SK-N-SH (cell line): Measurements from ENCODE around the gene GRK1. TPM values are rescaled to one million over a fixed set of nuclear protein-coding genes. Genes with fewer than 3 reads are reported as not detected.
A peak's percentile ranks its signal among the peaks of the same experiment; 100 is the strongest.

Experiments used
- CTCF ChIA-PET: fragments of 300-600, 350-600 bp; formaldehyde crosslinking; extraction: SDS; loops from one replicate; lab custom pipeline; 2021; lab: Yijun Ruan, JAX
- POLR2A ChIA-PET: fragments of 350-600 bp; sonication (Branson Sonifier 250); formaldehyde crosslinking; extraction: SDS; loops from one replicate; lab custom pipeline; 2020; ENCODE audit warnings: antibody characterized with exemption, inconsistent platforms; lab: Yijun Ruan, JAX
- DNase-seq: peaks from one replicate; pipeline ENCODE4 v3.0.0; 2012
- H2AFZ ChIP-seq: fragments of 200-600 bp; sonication (generic); 2 replicates; pipeline ENCODE4 v1.8.1; 2016; ENCODE audit warnings: antibody characterized with exemption, mild to moderate bottlenecking, low read depth
- H3F3A ChIP-seq: fragments of 200-600 bp; sonication (generic); replicated peaks from 2 replicates; pipeline ENCODE3; 2016; ENCODE audit warnings: antibody characterized with exemption, mild to moderate bottlenecking; ENCODE audit not compliant: insufficient read depth
- H3K27ac ChIP-seq, 2 experiments: fragments of 200-500 bp in 1 of 2; fragments of 200-600 bp in 1 of 2; sonication (Bioruptor generic) in 1 of 2; sonication (generic), shearing (Covaris generic) in 1 of 2; 2 replicates each; pipeline versions ENCODE4 v1.5.1 to v1.6.1; 2014 to 2016; ENCODE audit warnings: low read depth in 2 of 2, inconsistent platforms in 1 of 2, low read length in 1 of 2, mild to moderate bottlenecking in 1 of 2, mixed read lengths in 1 of 2
- H3K27me3 ChIP-seq: fragments of 200-600 bp; sonication (generic), shearing (Covaris generic); 2 replicates; pipeline ENCODE4 v1.6.1; 2016; ENCODE audit warnings: mixed run types; ENCODE audit not compliant: insufficient read depth
- H3K36me3 ChIP-seq, 2 experiments: fragments of 200-500 bp in 1 of 2; fragments of 200-600 bp in 1 of 2; sonication (Bioruptor generic) in 1 of 2; sonication (generic) in 1 of 2; replicated peaks in 1 of 2; 2 replicates each; pipeline versions ENCODE3 to v1.5.1; 2014 to 2016; ENCODE audit warnings: low read length in 1 of 2, mild to moderate bottlenecking in 1 of 2; ENCODE audit not compliant: insufficient read depth in 2 of 2, control insufficient read depth in 1 of 2
- H3K4me1 ChIP-seq, 2 experiments: fragments of 200-500 bp in 1 of 2; fragments of 200-600 bp in 1 of 2; sonication (Bioruptor generic) in 1 of 2; sonication (generic), shearing (Covaris generic) in 1 of 2; 2 replicates each; pipeline versions ENCODE4 v1.5.1 to v1.6.1; 2014 to 2016; ENCODE audit warnings: low read depth in 1 of 2, low read length in 1 of 2, mixed run types in 1 of 2; ENCODE audit not compliant: insufficient read depth in 2 of 2, control insufficient read depth in 1 of 2
- H3K4me2 ChIP-seq: fragments of 200-600 bp; sonication (generic), shearing (Covaris generic); 2 replicates; pipeline ENCODE4 v1.6.1; 2017; ENCODE audit warnings: mixed run types
- H3K4me3 ChIP-seq, 2 experiments: fragments of 200-500 bp in 1 of 2; fragments of 200-600 bp in 1 of 2; sonication (Bioruptor generic) in 1 of 2; sonication (generic), shearing (Covaris generic) in 1 of 2; 2 replicates each; pipeline versions ENCODE4 v1.5.1 to v1.8.1; 2014 to 2016; ENCODE audit warnings: low read depth in 2 of 2, inconsistent platforms in 1 of 2, low read length in 1 of 2, mild to moderate bottlenecking in 1 of 2, mixed read lengths in 1 of 2, moderate library complexity in 1 of 2
- H3K79me2 ChIP-seq: fragments of 200-600 bp; sonication (generic); 2 replicates; pipeline ENCODE4 v1.8.1; 2017; ENCODE audit warnings: mild to moderate bottlenecking; ENCODE audit not compliant: insufficient read depth
- H3K9ac ChIP-seq: fragments of 200-600 bp; sonication (generic); 2 replicates; pipeline ENCODE4 v1.6.1; 2017; ENCODE audit warnings: mixed run types
- H3K9me2 ChIP-seq: fragments of 200-600 bp; sonication (generic); 2 replicates; pipeline ENCODE4 v1.6.1; 2017; ENCODE audit warnings: mixed run types
- H3K9me3 ChIP-seq: fragments of 200-600 bp; sonication (generic); 2 replicates; pipeline ENCODE4 v1.6.1; 2017; ENCODE audit warnings: mixed run types, mild to moderate bottlenecking, moderate library complexity
- H4K20me1 ChIP-seq: fragments of 200-600 bp; sonication (generic); 2 replicates; pipeline ENCODE4 v1.6.1; 2017; ENCODE audit warnings: mild to moderate bottlenecking, mixed run types; ENCODE audit not compliant: insufficient read depth
- CHD2 ChIP-seq: fragments of 150-350 bp; IDR thresholded peaks from 2 replicates; pipeline ENCODE4 v1.6.1; 2018; ENCODE audit warnings: low read length; ENCODE audit not compliant: partially characterized antibody
- EP300 ChIP-seq, 2 experiments: IDR thresholded peaks; 2 replicates each; pipeline versions ENCODE4 v1.4.0 to v1.6.1; 2012; ENCODE audit warnings: borderline replicate concordance in 1 of 2, low read depth in 1 of 2, low read length in 1 of 2
- GABPA ChIP-seq: IDR thresholded peaks from 2 replicates; pipeline ENCODE4 v1.4.0; 2012; ENCODE audit warnings: low read depth, mild to moderate bottlenecking
- IRF3 ChIP-seq: fragments of 150-350 bp; IDR thresholded peaks from 2 replicates; pipeline ENCODE4 v1.6.1; 2016; ENCODE audit warnings: mild to moderate bottlenecking, low read depth, low read length
- JUND ChIP-seq: IDR thresholded peaks from 2 replicates; pipeline ENCODE4 v1.4.0; 2012
- MEF2A ChIP-seq: IDR thresholded peaks from 2 replicates; pipeline ENCODE4 v1.4.0; 2012; ENCODE audit warnings: low read depth, borderline replicate concordance
- MXI1 ChIP-seq: IDR thresholded peaks from 2 replicates; pipeline ENCODE4 v1.6.1; 2012; ENCODE audit warnings: mild to moderate bottlenecking, low read depth, low read length, improper control_type of control experiment
- NFIC ChIP-seq: IDR thresholded peaks from 2 replicates; pipeline ENCODE4 v1.4.0; 2012; ENCODE audit warnings: borderline replicate concordance
- NRF1 ChIP-seq: IDR thresholded peaks from 2 replicates; pipeline ENCODE4 v1.6.1; 2012; ENCODE audit warnings: low read depth, mild to moderate bottlenecking, low read length
- POLR2AphosphoS5 ChIP-seq: IDR thresholded peaks from 2 replicates; pipeline ENCODE4 v1.6.1; 2012; ENCODE audit warnings: low read depth, low read length
- RCOR1 ChIP-seq: fragments of 150-350 bp; IDR thresholded peaks from 2 replicates; pipeline ENCODE4 v1.6.1; 2017; ENCODE audit warnings: antibody characterized with exemption, low read length
- SIN3A ChIP-seq: IDR thresholded peaks from 2 replicates; pipeline ENCODE4 v1.6.1; 2012; ENCODE audit warnings: low read depth, mild to moderate bottlenecking, low read length, moderate library complexity, borderline replicate concordance
- YY1 ChIP-seq: IDR thresholded peaks from 2 replicates; pipeline ENCODE4 v1.4.0; 2012; ENCODE audit warnings: low read depth, mild to moderate bottlenecking
- ZBTB33 ChIP-seq: IDR thresholded peaks from 2 replicates; pipeline ENCODE4 v1.4.0; 2012; ENCODE audit warnings: low read depth, borderline replicate concordance
- WGBS: methylation state at CpG from one replicate; pipeline ENCODE4 v1.1.6; 2017; ENCODE audit warnings: low lambda C conversion rate; 5-methylcytosine and 5-hydroxymethylcytosine counted together
- polyA plus RNA-seq, 3 experiments: library from polyadenylated mRNA; depleted of rRNA; stranded (reverse); fragments of >200 nt; gene quantifications; 2 replicates each; pipeline ENCODE4 v1.2.3, GENCODE V29; 2012
- TF ChIP-seq, protein P1 (sequence below): IDR thresholded peaks from 2 replicates; pipeline ENCODE4 v1.4.0; 2012; ENCODE audit warnings: low read depth
- TF ChIP-seq, protein P2 (sequence below): IDR thresholded peaks from 2 replicates; pipeline ENCODE4 v1.6.1; 2012; ENCODE audit warnings: mild to moderate bottlenecking, low read depth, low read length, moderate library complexity

GRK1 gene
- polyA plus RNA-seq, 1 of the 3 experiments (the other 2 are of a cell fraction): 0.12 TPM

GRCh38 chr13:113638173-113638746 is 28.8 kb upstream of the GRK1 start:
- Histone ChIP-seq H2AFZ (no peak overlapping the region), H4K20me1 (no peaks in the 10 kb centered on the region), H3K4me2 (no peak overlapping the region), H3K9me2 (no peaks in the 10 kb centered on the region), H3F3A (no peaks in the 10 kb centered on the region), H3K4me3 (no peak overlapping the region), H3K79me2 (no peaks in the 10 kb centered on the region), H3K9me3 (no peaks in the 10 kb centered on the region), H3K27me3 (no peaks in the 10 kb centered on the region), H3K27ac (no peak overlapping the region; a peak in 1 of 4 replicates), H3K36me3 (peaks cover 43 to 78% of the 10 kb centered on the region in 2 experiments), H3K4me1 (peaks cover 0 to 19% of the 10 kb centered on the region in 2 experiments; a peak in 2 of 4 replicates), H3K9ac (no peak overlapping the region)
- WGBS: 97% methylated on average over 37 of the region's 37 CpGs
- DNase-seq: no peak
- CTCF ChIA-PET: interaction anchor here (1.2 to 1.5 kb wide), 3 partner anchors 17 to 86 kb away, joined by 3 to 4 read pairs (median 4); no protein-coding TSS in a partner anchor
- TF ChIP-seq SIN3A (no peak), MXI1 (no peak), MEF2A (no peak), CHD2 (no peak), IRF3 (no peak), EP300 (IDR thresholded peaks at IDR 0.05; ENCODE audit: borderline replicate concordance in 1 of 2, low read depth in 1 of 2, low read length in 1 of 2) (no peak), POLR2AphosphoS5 (no peak)
- TF ChIP-seq, protein P1, sequence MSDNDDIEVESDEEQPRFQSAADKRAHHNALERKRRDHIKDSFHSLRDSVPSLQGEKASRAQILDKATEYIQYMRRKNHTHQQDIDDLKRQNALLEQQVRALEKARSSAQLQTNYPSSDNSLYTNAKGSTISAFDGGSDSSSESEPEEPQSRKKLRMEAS: no peak
- TF ChIP-seq, protein P2, sequence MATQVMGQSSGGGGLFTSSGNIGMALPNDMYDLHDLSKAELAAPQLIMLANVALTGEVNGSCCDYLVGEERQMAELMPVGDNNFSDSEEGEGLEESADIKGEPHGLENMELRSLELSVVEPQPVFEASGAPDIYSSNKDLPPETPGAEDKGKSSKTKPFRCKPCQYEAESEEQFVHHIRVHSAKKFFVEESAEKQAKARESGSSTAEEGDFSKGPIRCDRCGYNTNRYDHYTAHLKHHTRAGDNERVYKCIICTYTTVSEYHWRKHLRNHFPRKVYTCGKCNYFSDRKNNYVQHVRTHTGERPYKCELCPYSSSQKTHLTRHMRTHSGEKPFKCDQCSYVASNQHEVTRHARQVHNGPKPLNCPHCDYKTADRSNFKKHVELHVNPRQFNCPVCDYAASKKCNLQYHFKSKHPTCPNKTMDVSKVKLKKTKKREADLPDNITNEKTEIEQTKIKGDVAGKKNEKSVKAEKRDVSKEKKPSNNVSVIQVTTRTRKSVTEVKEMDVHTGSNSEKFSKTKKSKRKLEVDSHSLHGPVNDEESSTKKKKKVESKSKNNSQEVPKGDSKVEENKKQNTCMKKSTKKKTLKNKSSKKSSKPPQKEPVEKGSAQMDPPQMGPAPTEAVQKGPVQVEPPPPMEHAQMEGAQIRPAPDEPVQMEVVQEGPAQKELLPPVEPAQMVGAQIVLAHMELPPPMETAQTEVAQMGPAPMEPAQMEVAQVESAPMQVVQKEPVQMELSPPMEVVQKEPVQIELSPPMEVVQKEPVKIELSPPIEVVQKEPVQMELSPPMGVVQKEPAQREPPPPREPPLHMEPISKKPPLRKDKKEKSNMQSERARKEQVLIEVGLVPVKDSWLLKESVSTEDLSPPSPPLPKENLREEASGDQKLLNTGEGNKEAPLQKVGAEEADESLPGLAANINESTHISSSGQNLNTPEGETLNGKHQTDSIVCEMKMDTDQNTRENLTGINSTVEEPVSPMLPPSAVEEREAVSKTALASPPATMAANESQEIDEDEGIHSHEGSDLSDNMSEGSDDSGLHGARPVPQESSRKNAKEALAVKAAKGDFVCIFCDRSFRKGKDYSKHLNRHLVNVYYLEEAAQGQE: no peak
- POLR2A ChIA-PET: no interaction called here

DNA sequence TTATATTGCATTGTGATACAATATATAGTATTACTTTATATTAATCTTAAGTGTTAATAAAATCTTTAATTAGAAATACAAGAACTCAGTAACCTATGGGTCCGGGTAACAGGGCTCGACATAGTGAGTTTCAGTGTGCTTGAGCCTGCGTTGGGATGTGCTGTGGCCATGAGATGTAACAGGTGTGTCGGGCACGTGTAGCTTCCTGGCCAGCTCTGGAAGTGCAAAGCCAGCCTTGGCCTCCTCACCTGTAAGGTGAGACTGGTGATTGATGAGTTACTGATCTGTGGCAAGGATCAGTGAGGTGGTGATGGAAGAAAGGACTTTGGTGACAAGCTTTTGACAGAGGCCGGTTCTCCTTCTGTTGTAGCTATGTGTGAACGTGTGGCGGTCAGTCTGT is 28.2 kb upstream of the GRK1 start:
- WGBS: 93% methylated on average over 8 of the region's 8 CpGs
- Histone ChIP-seq H2AFZ (no peak overlapping the region), H3K9me2 (no peaks in the 10 kb centered on the region), H3K9ac (no peak overlapping the region), H3F3A (peaks cover 4% of the 10 kb centered on the region), H3K9me3 (no peaks in the 10 kb centered on the region), H3K4me1 (peaks cover 0 to 19% of the 10 kb centered on the region in 2 experiments; a peak in 2 of 4 replicates), H3K4me2 (no peak overlapping the region), H3K79me2 (no peaks in the 10 kb centered on the region), H4K20me1 (no peaks in the 10 kb centered on the region), H3K4me3 (no peak overlapping the region), H3K27ac (peak overlapping the region in 1 of 2 experiments; percentile 92; a peak in 2 of 4 replicates), H3K36me3 (peaks cover 39 to 73% of the 10 kb centered on the region in 2 experiments), H3K27me3 (no peaks in the 10 kb centered on the region)
- POLR2A ChIA-PET: no interaction called here
- DNase-seq: no peak
- CTCF ChIA-PET: interaction anchor here (1.2 to 1.5 kb wide), 3 partner anchors 18 to 86 kb away, joined by 3 to 4 read pairs (median 4); no protein-coding TSS in a partner anchor
- TF ChIP-seq NRF1: no peak
- TF ChIP-seq IRF3: no peak
- no peak for TF ChIP-seq RCOR1
- no peak for TF ChIP-seq YY1
- TF ChIP-seq GABPA: no peak
- TF ChIP-seq POLR2AphosphoS5: no peak
- no peak for TF ChIP-seq ZBTB33
- no peak for TF ChIP-seq JUND
- no peak for TF ChIP-seq MEF2A
- no peak for TF ChIP-seq NFIC
- TF ChIP-seq, all 33 proteins: peak for 0
